Ammon's horn (tissue), 1 donor: Measurements from ENCODE around the gene ANKRD27.

Source experiments
- DNase-seq: peaks from one replicate; pipeline ENCODE4 v3.0.0-alpha.2; 2016; ENCODE audit warnings: low spot score

ANKRD27 gene

DNA sequence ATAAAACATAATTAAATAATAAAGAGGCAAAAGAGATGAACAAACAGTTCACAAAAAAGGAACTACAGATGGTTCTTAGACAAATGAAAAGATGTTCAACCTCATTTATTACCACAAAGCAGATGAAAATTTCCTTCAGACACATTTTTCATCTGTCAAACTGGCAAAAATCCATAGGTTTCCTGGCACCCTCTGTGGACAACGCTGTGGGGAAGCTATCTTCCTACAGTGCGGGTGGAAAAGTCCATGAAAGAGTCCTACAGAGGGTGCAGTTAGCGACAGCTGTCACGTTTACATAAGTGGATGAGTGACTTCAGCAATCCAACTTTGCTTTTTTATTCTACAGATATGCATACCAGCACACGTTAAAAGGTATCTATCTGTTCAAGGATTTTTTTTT, 124.3 kb downstream of the ANKRD27 start:
- peak; percentile 42 for DNase-seq
